Panc1 (cell line): ENCODE results near the gene SCRN1. TPM values are rescaled to one million over a fixed set of nuclear protein-coding genes. Genes with fewer than 3 reads are reported as not detected.

Experiments
- ATAC-seq: fragments of 200-7000 bp; cut with Tn5 transposase; 2 replicates; pipeline ENCODE4 v1.9.1; 2020; ENCODE audit warnings: mild to moderate bottlenecking, moderate library complexity
- BruUV-seq: library from RNA; stranded (reverse); fragments of 400-500 nt; replicated peaks from 2 replicates; lab custom pipeline; 2021; lab: Mats Ljungman, UMichigan
- CTCF ChIA-PET: fragments of 300-600 bp; sonication (Branson Sonifier 250); formaldehyde crosslinking; loops from one replicate; lab custom pipeline; 2022; ENCODE audit warnings: antibody characterized with exemption; lab: Charles Lee
- POLR2A ChIA-PET: fragments of 300-600 bp; sonication (Branson Sonifier 250); formaldehyde crosslinking; loops from one replicate; lab custom pipeline; 2022; ENCODE audit warnings: antibody characterized with exemption; lab: Charles Lee
- DNase-seq: peaks from one replicate; pipeline ENCODE4 v3.0.0-alpha.2; 2010; ENCODE audit warnings: low read depth, low spot score
- H3K27ac ChIP-seq: 2 replicates; pipeline ENCODE4 v1.5.1; 2011; ENCODE audit warnings: mild to moderate bottlenecking, low read length, inconsistent platforms
- H3K27me3 ChIP-seq: fragments of 200-500 bp; sonication (Bioruptor generic); 2 replicates; pipeline ENCODE4 v1.6.0; 2014; ENCODE audit warnings: low read length, inconsistent platforms; ENCODE audit not compliant: control insufficient read depth, insufficient read depth
- H3K36me3 ChIP-seq: fragments of 200-500 bp; sonication (Bioruptor generic); 2 replicates; pipeline ENCODE4 v1.5.1; 2014; ENCODE audit warnings: inconsistent platforms, mild to moderate bottlenecking, low read length, moderate library complexity; ENCODE audit not compliant: control insufficient read depth, insufficient read depth
- H3K4me1 ChIP-seq: 2 replicates; pipeline ENCODE4 v1.5.1; 2011; ENCODE audit warnings: inconsistent platforms, mild to moderate bottlenecking, low read length, moderate library complexity; ENCODE audit not compliant: control insufficient read depth, insufficient read depth
- H3K4me3 ChIP-seq, 2 experiments: 2 replicates each; pipeline ENCODE4 v1.5.1; 2011 to 2012; ENCODE audit warnings: low read depth in 2 of 2, low read length in 2 of 2, mild to moderate bottlenecking in 2 of 2, inconsistent platforms in 1 of 2, moderate library complexity in 1 of 2
- H3K9me3 ChIP-seq: fragments of 200-500 bp; sonication (Bioruptor generic); 2 replicates; pipeline ENCODE4 v1.5.1; 2014; ENCODE audit warnings: low read depth, mild to moderate bottlenecking, inconsistent platforms, low read length, moderate library complexity; ENCODE audit not compliant: control insufficient read depth, insufficient read depth
- POLR2AphosphoS5 ChIP-seq: IDR thresholded peaks from 2 replicates; pipeline ENCODE4 v1.6.1; 2012; ENCODE audit warnings: mild to moderate bottlenecking, low read depth, low read length, moderate library complexity
- SIN3A ChIP-seq: IDR thresholded peaks from 2 replicates; pipeline ENCODE4 v1.6.1; 2012; ENCODE audit warnings: low read depth, mild to moderate bottlenecking, low read length, moderate library complexity, borderline replicate concordance; ENCODE audit not compliant: insufficient read depth
- TCF7L2 ChIP-seq: IDR thresholded peaks from 2 replicates; pipeline ENCODE4 v1.6.1; 2011; ENCODE audit warnings: mild to moderate bottlenecking, low read depth, low read length, inconsistent platforms
- in situ Hi-C: cut with HindIII; loops from 2 replicates; pipeline ENCODE4 v1.10.0; 2016; ENCODE audit warnings: low sequenced_read_pairs, low pct_unique_long_range_greater_than_20kb
- intact Hi-C: fragments of 100-400 bp; cut with micrococcal nuclease; formaldehyde crosslinking; loops from one replicate; pipeline ENCODE4 v1.10.0; 2022; ENCODE audit not compliant: unreplicated experiment
- total RNA-seq: library from RNA; stranded (reverse); gene quantifications from one replicate; pipeline ENCODE4 v1.2.1, GENCODE V29; 2021; ENCODE audit not compliant: unreplicated experiment
- TF ChIP-seq, protein P1 (sequence below): fragments of 450-650 bp; IDR thresholded peaks from 2 replicates; pipeline ENCODE4 v1.5.1; 2017; ENCODE audit warnings: mild to moderate bottlenecking
- TF ChIP-seq, protein P2 (sequence below), 2 experiments: IDR thresholded peaks; 2 replicates each; pipeline ENCODE4 v1.6.1; 2011 to 2012; ENCODE audit warnings: low read depth in 2 of 2, control low read depth in 1 of 2, low read length in 1 of 2, mild to moderate bottlenecking in 1 of 2, moderate library complexity in 1 of 2; ENCODE audit not compliant: insufficient read depth in 1 of 2

The SCRN1 gene
- total RNA-seq, 1 experiment from 2014 or later, result 189 TPM

DNA sequence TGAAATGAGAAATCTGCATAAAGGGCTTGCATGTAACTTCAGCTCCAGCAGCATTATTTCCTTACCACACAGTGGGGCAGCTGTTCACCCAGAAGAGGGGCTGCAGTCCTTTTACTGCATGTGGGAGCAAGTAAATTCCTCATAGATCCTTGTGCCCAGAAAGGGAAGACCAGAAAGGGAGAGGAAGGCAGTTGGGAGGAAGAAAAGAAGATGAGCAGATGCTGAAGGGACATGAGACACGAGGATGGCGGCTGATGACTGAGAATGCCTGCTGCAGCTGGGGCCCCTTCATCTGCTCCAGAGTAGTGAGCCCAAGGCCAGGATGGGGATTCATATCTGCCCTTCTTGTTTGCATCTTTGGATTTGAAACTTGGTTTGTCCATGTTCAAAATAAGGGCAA lies 102.8 kb downstream of the SCRN1 start:
- H3K9me3 ChIP-seq, result no peaks in the 10 kb centered on the region
- H3K27ac ChIP-seq, result no peak overlapping the region
- no peaks in the 10 kb centered on the region for H3K36me3 ChIP-seq
- no peak overlapping the region for H3K4me3 ChIP-seq
- POLR2A ChIA-PET, result no interaction called here
- ATAC-seq, result no peak
- no peaks in the 10 kb centered on the region for H3K27me3 ChIP-seq
- TF ChIP-seq, protein P1, sequence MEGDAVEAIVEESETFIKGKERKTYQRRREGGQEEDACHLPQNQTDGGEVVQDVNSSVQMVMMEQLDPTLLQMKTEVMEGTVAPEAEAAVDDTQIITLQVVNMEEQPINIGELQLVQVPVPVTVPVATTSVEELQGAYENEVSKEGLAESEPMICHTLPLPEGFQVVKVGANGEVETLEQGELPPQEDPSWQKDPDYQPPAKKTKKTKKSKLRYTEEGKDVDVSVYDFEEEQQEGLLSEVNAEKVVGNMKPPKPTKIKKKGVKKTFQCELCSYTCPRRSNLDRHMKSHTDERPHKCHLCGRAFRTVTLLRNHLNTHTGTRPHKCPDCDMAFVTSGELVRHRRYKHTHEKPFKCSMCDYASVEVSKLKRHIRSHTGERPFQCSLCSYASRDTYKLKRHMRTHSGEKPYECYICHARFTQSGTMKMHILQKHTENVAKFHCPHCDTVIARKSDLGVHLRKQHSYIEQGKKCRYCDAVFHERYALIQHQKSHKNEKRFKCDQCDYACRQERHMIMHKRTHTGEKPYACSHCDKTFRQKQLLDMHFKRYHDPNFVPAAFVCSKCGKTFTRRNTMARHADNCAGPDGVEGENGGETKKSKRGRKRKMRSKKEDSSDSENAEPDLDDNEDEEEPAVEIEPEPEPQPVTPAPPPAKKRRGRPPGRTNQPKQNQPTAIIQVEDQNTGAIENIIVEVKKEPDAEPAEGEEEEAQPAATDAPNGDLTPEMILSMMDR, result no peak
- TF ChIP-seq POLR2AphosphoS5 (no peak), SIN3A (no peak), TCF7L2 (no peak)
- TF ChIP-seq, protein P2, sequence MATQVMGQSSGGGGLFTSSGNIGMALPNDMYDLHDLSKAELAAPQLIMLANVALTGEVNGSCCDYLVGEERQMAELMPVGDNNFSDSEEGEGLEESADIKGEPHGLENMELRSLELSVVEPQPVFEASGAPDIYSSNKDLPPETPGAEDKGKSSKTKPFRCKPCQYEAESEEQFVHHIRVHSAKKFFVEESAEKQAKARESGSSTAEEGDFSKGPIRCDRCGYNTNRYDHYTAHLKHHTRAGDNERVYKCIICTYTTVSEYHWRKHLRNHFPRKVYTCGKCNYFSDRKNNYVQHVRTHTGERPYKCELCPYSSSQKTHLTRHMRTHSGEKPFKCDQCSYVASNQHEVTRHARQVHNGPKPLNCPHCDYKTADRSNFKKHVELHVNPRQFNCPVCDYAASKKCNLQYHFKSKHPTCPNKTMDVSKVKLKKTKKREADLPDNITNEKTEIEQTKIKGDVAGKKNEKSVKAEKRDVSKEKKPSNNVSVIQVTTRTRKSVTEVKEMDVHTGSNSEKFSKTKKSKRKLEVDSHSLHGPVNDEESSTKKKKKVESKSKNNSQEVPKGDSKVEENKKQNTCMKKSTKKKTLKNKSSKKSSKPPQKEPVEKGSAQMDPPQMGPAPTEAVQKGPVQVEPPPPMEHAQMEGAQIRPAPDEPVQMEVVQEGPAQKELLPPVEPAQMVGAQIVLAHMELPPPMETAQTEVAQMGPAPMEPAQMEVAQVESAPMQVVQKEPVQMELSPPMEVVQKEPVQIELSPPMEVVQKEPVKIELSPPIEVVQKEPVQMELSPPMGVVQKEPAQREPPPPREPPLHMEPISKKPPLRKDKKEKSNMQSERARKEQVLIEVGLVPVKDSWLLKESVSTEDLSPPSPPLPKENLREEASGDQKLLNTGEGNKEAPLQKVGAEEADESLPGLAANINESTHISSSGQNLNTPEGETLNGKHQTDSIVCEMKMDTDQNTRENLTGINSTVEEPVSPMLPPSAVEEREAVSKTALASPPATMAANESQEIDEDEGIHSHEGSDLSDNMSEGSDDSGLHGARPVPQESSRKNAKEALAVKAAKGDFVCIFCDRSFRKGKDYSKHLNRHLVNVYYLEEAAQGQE (IDR thresholded peaks at IDR 0.05; ENCODE audit: insufficient read depth in 1 of 2, low read depth in 2 of 2, low read length in 1 of 2), result no peak
- BruUV-seq, result no TSS peak
- CTCF ChIA-PET, result no interaction called here
- intact Hi-C loops (no loop called here), in situ Hi-C loops (no loop called here)
- no peaks in the 10 kb centered on the region for H3K4me1 ChIP-seq
- no peak for DNase-seq

DNA sequence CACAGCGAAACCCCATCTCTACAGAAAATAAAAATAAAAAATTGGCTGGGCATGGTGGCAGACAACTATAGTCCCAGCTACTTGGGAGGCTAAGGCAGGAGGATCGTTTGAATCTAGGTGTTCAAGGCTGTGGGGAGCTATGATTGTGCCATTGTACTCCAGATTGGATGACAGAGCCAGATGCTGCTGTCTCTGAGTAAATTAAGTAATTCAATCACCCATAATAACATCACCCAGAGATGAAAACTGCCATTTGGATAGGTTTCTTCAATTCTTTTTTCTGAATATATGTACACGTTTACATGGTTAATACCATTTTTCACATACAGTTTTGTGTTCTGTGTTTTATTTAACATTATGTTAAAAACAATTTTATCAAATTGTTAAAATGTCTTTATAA lies 104.0 kb downstream of the SCRN1 start:
- POLR2A ChIA-PET, result no interaction called here

More for the DNA sequence above, 104.0 kb downstream of the SCRN1 start:
- no peaks in the 10 kb centered on the region for H3K4me1 ChIP-seq
- H3K27me3 ChIP-seq, result no peaks in the 10 kb centered on the region
- CTCF ChIA-PET, result no interaction called here
- in situ Hi-C loops (no loop called here), intact Hi-C loops (no loop called here)
- H3K4me3 ChIP-seq, result no peak overlapping the region
- H3K36me3 ChIP-seq, result no peaks in the 10 kb centered on the region
- TF ChIP-seq TCF7L2 (no peak), SIN3A (no peak), POLR2AphosphoS5 (no peak)
- TF ChIP-seq, protein P2 (IDR thresholded peaks at IDR 0.05; ENCODE audit: insufficient read depth in 1 of 2, low read depth in 2 of 2, low read length in 1 of 2), result no peak
- TF ChIP-seq, protein P1, result no peak
- no peaks in the 10 kb centered on the region for H3K9me3 ChIP-seq
- ATAC-seq (no peak), DNase-seq (no peak)
- no peak overlapping the region for H3K27ac ChIP-seq
- BruUV-seq, result no TSS peak
